Esophagus muscularis mucosa (tissue), 4 donors: Measurements from ENCODE around the gene CREBL2. TPM values are rescaled to one million over a fixed set of nuclear protein-coding genes. Genes with fewer than 3 reads are reported as not detected.
"Not testable (repeated sequence)": the region's sequence is repeated elsewhere in the genome, so short reads cannot be mapped to it uniquely, and the experiment has no call there.

Source experiments
- DNase-seq: peaks from one replicate; pipeline ENCODE4 v3.0.0-alpha.2; 2017; ENCODE audit errors: extremely low spot score
- H3K27ac ChIP-seq, 4 donors: fragments of 200-600 bp; sonication (generic); replicated peaks in 1 of 4; 1 replicate in 3 of 4; 2 replicates in 1 of 4; pipeline ENCODE4 v1.5.1; 2016 to 2019; ENCODE audit warnings: mild to moderate bottlenecking in 1 of 4
- H3K27me3 ChIP-seq, 4 donors: fragments of 200-600 bp; sonication (generic); one replicate each; pipeline versions ENCODE4 v1.5.1 to v1.6.0; 2016 to 2019
- H3K36me3 ChIP-seq, 4 donors: fragments of 200-600 bp; sonication (generic); one replicate each; pipeline ENCODE4 v1.5.1; 2016 to 2019
- H3K4me1 ChIP-seq, 4 donors: fragments of 200-600 bp; sonication (generic); one replicate each; pipeline ENCODE4 v1.5.1; 2016 to 2019
- H3K4me3 ChIP-seq, 4 donors: fragments of 200-600 bp; sonication (generic); 1 replicate in 2 of 4; 2 replicates in 2 of 4; pipeline ENCODE4 v1.5.1; 2016 to 2019; ENCODE audit warnings: mild to moderate bottlenecking in 4 of 4, moderate library complexity in 1 of 4
- H3K9me3 ChIP-seq, 4 donors: fragments of 200-600 bp; sonication (generic); 1 replicate in 3 of 4; 2 replicates in 1 of 4; pipeline ENCODE4 v1.5.1; 2016 to 2019
- EP300 ChIP-seq: sonication (generic); formaldehyde crosslinking; IDR thresholded peaks from one replicate; pipeline ENCODE4 v1.6.1; 2017; ENCODE audit warnings: antibody characterized with exemption
- POLR2A ChIP-seq: fragments of 450-650 bp; IDR thresholded peaks from one replicate; pipeline ENCODE4 v1.6.1; 2017; ENCODE audit warnings: antibody characterized with exemption, moderate library complexity, mild to moderate bottlenecking, low read depth
- POLR2AphosphoS5 ChIP-seq, 2 donors: sonication (generic); formaldehyde crosslinking; IDR thresholded peaks; one replicate each; pipeline ENCODE4 v1.6.1; 2017; ENCODE audit warnings: antibody characterized with exemption in 2 of 2
- WGBS: methylation state at CpG from one replicate; pipeline ENCODE4 v1.1.5; 2018; 5-methylcytosine and 5-hydroxymethylcytosine counted together
- intact Hi-C: fragments of 100-400 bp; cut with DNase I; formaldehyde crosslinking; loops from one replicate; pipeline ENCODE4 v1.15.1; 2023
- total RNA-seq, 4 donors: library from RNA; depleted of rRNA; stranded (reverse); fragments of >200 nt; gene quantifications; one replicate each; pipeline versions ENCODE4 v1.1.0 to v1.2.1, GENCODE V29; 2016
- TF ChIP-seq, protein P1 (sequence below), 3 experiments: fragments of 200-600 bp in 2 of 3; fragments of 450-650 bp in 1 of 3; sonication (generic) in 2 of 3; IDR thresholded peaks; one replicate each; pipeline ENCODE4 v1.5.1; 2017 to 2019; ENCODE audit warnings: antibody characterized with exemption in 3 of 3, mild to moderate bottlenecking in 2 of 3, moderate library complexity in 1 of 3

Gene CREBL2
- total RNA-seq, 4 donors from 2014 or later: 33.0 to 53.5 (median 45.9) TPM

DNA sequence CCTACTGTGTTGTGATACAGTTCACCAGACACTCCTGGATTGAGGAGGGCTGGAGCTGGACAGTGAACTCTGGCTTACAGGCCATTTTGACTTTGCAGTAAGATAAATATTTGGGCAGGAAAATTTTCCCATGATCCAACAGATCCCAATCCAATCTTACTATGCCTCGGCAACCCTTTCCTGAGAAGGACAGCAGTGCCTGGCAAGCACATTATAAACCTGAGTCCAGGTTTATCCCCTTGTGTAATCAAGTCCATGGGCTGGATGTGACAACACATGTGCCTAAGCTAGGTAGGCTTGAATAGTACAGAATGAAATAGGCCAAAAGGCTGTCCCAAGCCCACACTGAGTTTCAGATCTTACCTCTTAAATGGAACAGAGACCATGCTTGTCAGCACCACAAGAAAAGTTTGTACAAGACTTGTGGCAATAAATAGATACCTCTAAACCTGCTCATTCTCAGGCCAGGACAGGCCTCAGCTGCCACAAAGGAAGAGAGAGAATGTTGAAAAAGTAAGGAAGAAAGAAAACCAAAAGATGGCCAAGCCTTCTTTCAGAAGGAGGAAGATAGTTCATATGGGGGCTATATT, 34.9 kb downstream of the CREBL2 start:
- Histone ChIP-seq H3K4me1 (no peaks in the 10 kb centered on the region), H3K9me3 (peaks cover 0 to 26% (median 22%) of the 10 kb centered on the region in 4 donors), H3K36me3 (peaks cover 13 to 31% (median 22%) of the 10 kb centered on the region in 4 donors), H3K27ac (no peak overlapping the region), H3K4me3 (no peak overlapping the region), H3K27me3 (no peaks in the 10 kb centered on the region)
- intact Hi-C loops: loop anchor here (5.0 kb wide), 1 partner anchor 56 kb away; no protein-coding TSS in a partner anchor
- no peak for DNase-seq
- 87% methylated on average over 1 of the region's 1 CpG for WGBS
- TF ChIP-seq, protein P1, sequence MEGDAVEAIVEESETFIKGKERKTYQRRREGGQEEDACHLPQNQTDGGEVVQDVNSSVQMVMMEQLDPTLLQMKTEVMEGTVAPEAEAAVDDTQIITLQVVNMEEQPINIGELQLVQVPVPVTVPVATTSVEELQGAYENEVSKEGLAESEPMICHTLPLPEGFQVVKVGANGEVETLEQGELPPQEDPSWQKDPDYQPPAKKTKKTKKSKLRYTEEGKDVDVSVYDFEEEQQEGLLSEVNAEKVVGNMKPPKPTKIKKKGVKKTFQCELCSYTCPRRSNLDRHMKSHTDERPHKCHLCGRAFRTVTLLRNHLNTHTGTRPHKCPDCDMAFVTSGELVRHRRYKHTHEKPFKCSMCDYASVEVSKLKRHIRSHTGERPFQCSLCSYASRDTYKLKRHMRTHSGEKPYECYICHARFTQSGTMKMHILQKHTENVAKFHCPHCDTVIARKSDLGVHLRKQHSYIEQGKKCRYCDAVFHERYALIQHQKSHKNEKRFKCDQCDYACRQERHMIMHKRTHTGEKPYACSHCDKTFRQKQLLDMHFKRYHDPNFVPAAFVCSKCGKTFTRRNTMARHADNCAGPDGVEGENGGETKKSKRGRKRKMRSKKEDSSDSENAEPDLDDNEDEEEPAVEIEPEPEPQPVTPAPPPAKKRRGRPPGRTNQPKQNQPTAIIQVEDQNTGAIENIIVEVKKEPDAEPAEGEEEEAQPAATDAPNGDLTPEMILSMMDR (IDR thresholded peaks at IDR 0.05): no peak
- TF ChIP-seq POLR2AphosphoS5 (IDR thresholded peaks at IDR 0.05) (no peak), POLR2A (no peak), EP300 (no peak)

DNA sequence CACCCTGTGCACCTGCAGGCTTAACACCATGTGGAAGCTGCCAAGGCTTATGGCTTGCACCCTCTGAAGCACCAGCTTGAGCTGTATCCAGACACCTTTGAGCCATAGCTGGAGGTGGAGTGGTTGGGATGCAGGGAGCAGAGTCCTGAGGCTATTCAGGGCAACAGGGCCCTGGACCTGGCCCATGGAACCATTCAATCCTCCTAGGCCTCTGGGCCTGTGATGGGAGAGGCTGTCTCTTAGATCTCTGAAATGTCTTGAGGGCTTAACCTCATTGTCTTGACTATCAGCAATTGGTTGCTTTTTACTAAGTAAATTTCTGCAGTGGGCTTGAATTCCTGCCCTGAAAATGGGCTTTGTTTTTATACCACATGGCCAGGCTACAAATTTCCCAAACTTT, 36.6 kb downstream of the CREBL2 start:
- no peak overlapping the region for H3K27ac ChIP-seq
- peaks cover 0 to 14% (median 6%) of the 10 kb centered on the region in 4 donors for H3K36me3 ChIP-seq
- H3K9me3 ChIP-seq: peaks cover 0 to 26% (median 22%) of the 10 kb centered on the region in 4 donors
- TF ChIP-seq POLR2A (no peak), EP300 (no peak), POLR2AphosphoS5 (IDR thresholded peaks at IDR 0.05) (no peak)
- TF ChIP-seq, protein P1 (IDR thresholded peaks at IDR 0.05): no peak
- DNase-seq: no peak
- H3K27me3 ChIP-seq: no peaks in the 10 kb centered on the region
- H3K4me3 ChIP-seq: no peak overlapping the region
- intact Hi-C loops: loop anchor here (5.0 kb wide), 1 partner anchor 54 kb away; no protein-coding TSS in a partner anchor
- no peaks in the 10 kb centered on the region for H3K4me1 ChIP-seq

DNA sequence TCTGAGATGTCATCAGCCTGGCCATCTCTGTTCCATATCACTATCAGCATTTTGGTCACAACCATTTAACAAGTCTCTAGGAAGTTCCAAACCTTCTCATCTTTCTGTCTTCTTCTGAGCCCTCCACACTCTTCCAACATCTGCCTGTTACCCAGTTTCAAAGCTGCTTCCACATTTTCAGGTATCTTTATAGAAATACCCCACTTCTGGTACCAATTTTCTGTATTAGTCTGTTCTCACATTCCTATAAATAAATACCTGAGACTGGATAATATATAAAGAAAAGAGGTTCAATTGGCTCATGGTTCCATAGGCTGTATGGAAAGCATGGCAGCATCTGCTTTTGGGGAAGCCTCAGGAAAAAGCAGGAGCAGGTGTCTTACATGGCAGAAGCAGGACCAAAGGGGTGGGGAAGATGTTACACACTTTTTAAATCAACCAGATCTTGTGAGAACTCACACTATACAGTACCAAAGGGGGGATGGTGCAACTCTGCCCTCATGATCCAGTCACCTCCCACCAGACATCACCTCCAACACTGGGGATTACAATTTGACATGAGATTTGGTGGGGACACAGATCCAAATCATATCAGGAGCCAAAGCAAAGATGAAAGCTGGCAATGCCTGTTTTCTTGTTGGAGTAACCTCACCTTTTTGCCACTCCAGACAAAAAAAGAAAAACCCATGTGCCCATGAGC, 37.4 kb downstream of the CREBL2 start:
- DNase-seq: no peak
- TF ChIP-seq POLR2AphosphoS5 (IDR thresholded peaks at IDR 0.05) (no peak), POLR2A (no peak)
- TF ChIP-seq, protein P1 (IDR thresholded peaks at IDR 0.05): no peak
- Histone ChIP-seq H3K27ac (no peak overlapping the region), H3K27me3 (no peaks in the 10 kb centered on the region), H3K4me3 (no peak overlapping the region), H3K9me3 (peaks cover 0 to 26% (median 22%) of the 10 kb centered on the region in 4 donors), H3K4me1 (no peaks in the 10 kb centered on the region), H3K36me3 (peaks cover 0 to 5% (median 1%) of the 10 kb centered on the region in 4 donors)
- intact Hi-C loops: loop anchor here (5.0 kb wide), 1 partner anchor 53 kb away; no protein-coding TSS in a partner anchor

DNA sequence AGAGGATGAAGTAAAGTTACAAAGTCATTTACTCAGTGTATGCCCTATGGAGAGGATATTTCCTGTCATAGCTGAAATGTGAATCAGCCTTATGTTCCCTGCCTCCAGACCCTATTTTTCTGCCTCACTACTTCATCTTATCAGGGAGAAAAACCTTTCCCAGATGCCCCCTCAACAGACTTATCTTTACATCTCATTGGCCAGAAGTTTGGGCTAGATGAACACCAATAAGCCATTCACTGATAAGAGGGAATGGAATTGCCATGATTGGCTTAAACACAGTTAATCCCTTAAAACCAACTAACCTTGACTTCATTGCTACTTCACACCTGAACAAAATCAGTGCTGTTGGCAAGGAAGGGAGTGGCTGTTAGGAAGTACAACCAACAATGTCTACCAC, 40.1 kb downstream of the CREBL2 start:
- Histone ChIP-seq H3K27ac (no peak overlapping the region), H3K9me3 (peaks cover 0 to 26% (median 22%) of the 10 kb centered on the region in 4 donors), H3K36me3 (no peaks in the 10 kb centered on the region), H3K4me3 (no peak overlapping the region), H3K27me3 (no peaks in the 10 kb centered on the region), H3K4me1 (peaks cover 0 to 5% (median 4%) of the 10 kb centered on the region in 4 donors)
- no peak for DNase-seq
- intact Hi-C loops: no loop called here
- TF ChIP-seq POLR2A (no peak), POLR2AphosphoS5 (IDR thresholded peaks at IDR 0.05) (no peak), EP300 (no peak)
- TF ChIP-seq, protein P1 (IDR thresholded peaks at IDR 0.05): no peak

DNA sequence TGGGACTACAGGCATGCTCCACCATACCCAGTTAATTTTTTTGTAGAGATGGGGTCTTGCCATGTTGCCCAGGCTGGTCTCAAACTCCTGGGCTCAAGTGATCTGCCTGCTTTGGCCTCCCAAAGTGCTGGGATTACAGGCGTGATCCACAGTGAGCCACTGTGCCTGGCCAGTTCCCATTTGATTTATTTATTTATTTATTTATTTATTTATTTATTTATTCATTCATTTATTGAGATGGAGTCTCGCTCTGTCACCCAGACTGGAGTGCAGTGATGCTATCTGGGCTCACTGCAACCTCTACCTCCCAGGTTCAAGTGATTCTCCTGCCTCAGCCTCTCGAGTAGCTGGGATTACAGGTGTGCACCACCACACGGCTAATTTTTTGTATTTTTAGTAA, 41.0 kb downstream of the CREBL2 start:
- peaks cover 0 to 26% (median 22%) of the 10 kb centered on the region in 4 donors for H3K9me3 ChIP-seq
- 96% methylated on average over 4 of the region's 4 CpGs for WGBS
- H3K36me3 ChIP-seq, H3K27ac ChIP-seq, intact Hi-C loops, H3K4me1 ChIP-seq, DNase-seq, H3K27me3 ChIP-seq, H3K4me3 ChIP-seq: not testable (repeated sequence)
